Endodermal cell (in vitro differentiated cells): ENCODE measurements around the gene WIPI1. TPM values are rescaled to one million over a fixed set of nuclear protein-coding genes. Genes with fewer than 3 reads are reported as not detected.
"Not testable (repeated sequence)": the region's sequence is repeated elsewhere in the genome, so short reads cannot be mapped to it uniquely, and the experiment has no call there.

Experiments
- DNase-seq: peaks from one replicate; pipeline ENCODE4 v3.0.0-alpha.2; 2017
- H3K27ac ChIP-seq: 2 replicates; pipeline ENCODE4 v1.5.1; 2013; ENCODE audit warnings: mild to moderate bottlenecking, low read depth, low read length, moderate library complexity
- H3K27me3 ChIP-seq: 2 replicates; pipeline ENCODE4 v1.6.1; 2013; ENCODE audit warnings: mild to moderate bottlenecking, low read length, moderate library complexity; ENCODE audit not compliant: insufficient read depth, control insufficient read depth, poor library complexity, severe bottlenecking
- H3K36me3 ChIP-seq: 2 replicates; pipeline ENCODE4 v1.7.0; 2013; ENCODE audit warnings: mild to moderate bottlenecking, low read length, moderate library complexity; ENCODE audit not compliant: control insufficient read depth, insufficient read depth
- H3K4me1 ChIP-seq: one replicate; pipeline ENCODE4 v1.7.0; 2013; ENCODE audit warnings: low read length; ENCODE audit not compliant: control insufficient read depth, insufficient read depth
- H3K4me3 ChIP-seq: 2 replicates; pipeline ENCODE4 v1.5.1; 2013; ENCODE audit warnings: mild to moderate bottlenecking, low read length, moderate library complexity
- H3K9ac ChIP-seq: 2 replicates; pipeline ENCODE4 v1.6.1; 2013; ENCODE audit warnings: mild to moderate bottlenecking, low read length, moderate library complexity; ENCODE audit not compliant: poor library complexity, severe bottlenecking; ENCODE audit errors: extremely low read depth
- H3K9me3 ChIP-seq: 2 replicates; pipeline ENCODE4 v1.6.1; 2013; ENCODE audit warnings: mild to moderate bottlenecking, low read length, moderate library complexity; ENCODE audit not compliant: control insufficient read depth
- H3K27ac Mint-ChIP-seq: 2 replicates; pipeline ENCODE4 v1.8.0; 2020; ENCODE audit warnings: mixed read lengths
- H3K27me3 Mint-ChIP-seq: 2 replicates; pipeline ENCODE4 v1.8.0; 2021; ENCODE audit warnings: mild to moderate bottlenecking, mixed read lengths; ENCODE audit not compliant: insufficient read depth
- H3K36me3 Mint-ChIP-seq: 2 replicates; pipeline ENCODE4 v1.8.0; 2020; ENCODE audit warnings: low read depth, mixed read lengths
- H3K4me1 Mint-ChIP-seq: 2 replicates; pipeline ENCODE4 v1.8.0; 2020; ENCODE audit warnings: mixed read lengths
- H3K4me3 Mint-ChIP-seq: 2 replicates; pipeline ENCODE4 v1.8.0; 2020; ENCODE audit warnings: mild to moderate bottlenecking, moderate library complexity, mixed read lengths
- H3K9me3 Mint-ChIP-seq: 2 replicates; pipeline ENCODE4 v1.8.0; 2020; ENCODE audit warnings: mild to moderate bottlenecking, mixed read lengths
- CTCF ChIP-seq: fragments of 200-600 bp; sonication (generic); conservative IDR thresholded peaks from 2 replicates; pipeline ENCODE4 v1.5.0; 2021; ENCODE audit warnings: antibody characterized with exemption, mild to moderate bottlenecking
- WGBS, 2 experiments: methylation state at CpG; one replicate each; pipeline versions ENCODE4 v1.1.5 to v1.1.7; 2013; ENCODE audit warnings: missing lambda C conversion rate in 2 of 2, mixed read lengths in 1 of 2; ENCODE audit not compliant: insufficient coverage in 1 of 2, insufficient read length in 1 of 2; 5-methylcytosine and 5-hydroxymethylcytosine counted together
- total RNA-seq, 2 donors: library from RNA; stranded (reverse); fragmentation: NEBNext Ultra II Directional in 1 of 2; extraction: Animal tissue kit (Norgen Biotek cat#: 25700) in 1 of 2; gene quantifications; 2 replicates in 1 of 2; 3 replicates in 1 of 2; pipeline ENCODE4 v1.2.1, GENCODE V29; 2021

Gene WIPI1
- total RNA-seq, 2 donors from 2014 or later = 32.0 to 39.5 TPM

GRCh38 chr17:68378268-68379176, 78.8 kb downstream of the WIPI1 start:
- Histone ChIP-seq H3K27me3 (no peaks in the 10 kb centered on the region), H3K9ac (no peak overlapping the region), H3K36me3 (no peaks in the 10 kb centered on the region), H3K27ac (peak overlapping the region; percentile 59), H3K4me3 (no peak overlapping the region), H3K9me3 (no peaks in the 10 kb centered on the region), H3K4me1 (no peaks in the 10 kb centered on the region)
- H3K27me3 Mint-ChIP-seq = no peaks in the 10 kb centered on the region
- DNase-seq = peak; percentile 85
- H3K9me3 Mint-ChIP-seq = no peaks in the 10 kb centered on the region
- H3K27ac Mint-ChIP-seq = peak overlapping the region; percentile 59
- no peak overlapping the region for H3K4me3 Mint-ChIP-seq
- no peak for TF ChIP-seq CTCF
- H3K4me1 Mint-ChIP-seq = peaks cover 15% of the 10 kb centered on the region
- 48 to 60% methylated on average over 13 to 21 of the region's 21 CpGs for WGBS, 2 experiments
- no peaks in the 10 kb centered on the region for H3K36me3 Mint-ChIP-seq

- no peaks in the 10 kb centered on the region for H3K36me3 ChIP-seq
- peak overlapping the region; percentile 59 for H3K27ac ChIP-seq
- no peaks in the 10 kb centered on the region for H3K27me3 ChIP-seq
- H3K9me3 ChIP-seq = no peaks in the 10 kb centered on the region
- Mint-ChIP-seq H3K9me3 (no peaks in the 10 kb centered on the region), H3K36me3 (no peaks in the 10 kb centered on the region), H3K27ac (no peak overlapping the region), H3K4me1 (peaks cover 15% of the 10 kb centered on the region), H3K4me3 (no peak overlapping the region), H3K27me3 (no peaks in the 10 kb centered on the region)
- no peaks in the 10 kb centered on the region for H3K4me1 ChIP-seq
- no peak overlapping the region for H3K9ac ChIP-seq
- no peak for TF ChIP-seq CTCF
- WGBS, 2 experiments = 83 to 85% methylated on average over 7 to 8 of the region's 8 CpGs
- no peak for DNase-seq
- no peak overlapping the region for H3K4me3 ChIP-seq
These were observed 79.5 kb downstream of the WIPI1 start for GRCh38 chr17:68377771-68378267.

- H3K36me3 ChIP-seq, H3K9ac ChIP-seq, H3K27me3 Mint-ChIP-seq, H3K27me3 ChIP-seq, H3K36me3 Mint-ChIP-seq, DNase-seq, H3K9me3 ChIP-seq, H3K4me3 ChIP-seq, H3K9me3 Mint-ChIP-seq, H3K4me1 ChIP-seq, H3K4me3 Mint-ChIP-seq, H3K27ac Mint-ChIP-seq, H3K27ac ChIP-seq: not testable (repeated sequence)
- 85 to 86% methylated on average over 1 to 2 of the region's 2 CpGs for WGBS, 2 experiments
- H3K4me1 Mint-ChIP-seq = peaks cover 15% of the 10 kb centered on the region
These were observed 81.1 kb downstream of the WIPI1 start for GRCh38 chr17:68376178-68376577.
